K562 (cell line): ENCODE measurements around the gene DGKA. TPM values are rescaled to one million over a fixed set of nuclear protein-coding genes. Genes with fewer than 3 reads are reported as not detected.

Source experiments
- DNMT1 ChIP-seq: fragments of 450-650 bp; IDR thresholded peaks from 2 replicates; pipeline ENCODE4 v1.6.1; 2016; ENCODE audit warnings: antibody characterized with exemption, mild to moderate bottlenecking
- HBP1 ChIP-seq: fragments of 450-650 bp; formaldehyde crosslinking; IDR thresholded peaks from 2 replicates; pipeline ENCODE4 v1.4.0; 2022; ENCODE audit warnings: missing genetic modification characterization
- HNRNPUL1 ChIP-seq: fragments of 200-400 bp; formaldehyde crosslinking; IDR thresholded peaks from 2 replicates; pipeline ENCODE4 v1.6.1; 2017; ENCODE audit warnings: low read length
- TEAD4 ChIP-seq, 2 experiments: sonication (generic) in 1 of 2; formaldehyde crosslinking in 1 of 2; IDR thresholded peaks; 2 replicates each; pipeline versions ENCODE4 v1.6.1 to v1.8.0; 2012 to 2022; ENCODE audit warnings: borderline replicate concordance in 1 of 2, inconsistent platforms in 1 of 2, low read length in 1 of 2, mild to moderate bottlenecking in 1 of 2, missing genetic modification reagents in 1 of 2
- ZEB2 ChIP-seq: fragments of 450-650 bp; IDR thresholded peaks from 2 replicates; pipeline ENCODE4 v1.6.1; 2016
- ZNF318 ChIP-seq, 2 experiments: fragments of 450-650 bp; IDR thresholded peaks; 2 replicates each; pipeline ENCODE4 v1.6.1; 2016; ENCODE audit warnings: mild to moderate bottlenecking in 2 of 2, borderline replicate concordance in 1 of 2, low read depth in 1 of 2, moderate library complexity in 1 of 2
- polyA plus RNA-seq, 8 experiments: library from polyadenylated mRNA; depleted of rRNA in 4 of 8; stranded (reverse) in 5 of 8; unstranded in 3 of 8; fragments of >200 nt; fragmentation: Nextera tagmentation in 2 of 8; fragmentation: Illumina TruSeq in 1 of 8; extraction: Ambion mirVana in 2 of 8; extraction: Trizol in 1 of 8; gene quantifications; 2 replicates each; pipeline versions ENCODE4 v1.2.1 to v1.2.3, GENCODE V29; 2011 to 2014; ENCODE audit warnings: inconsistent platforms in 1 of 8, missing spikeins in 1 of 8
- total RNA-seq, 7 experiments: library from RNA; depleted of rRNA in 6 of 7; stranded (reverse); fragments of >200 nt in 6 of 7; fragmentation: Illumina TruSeq in 2 of 7; extraction: Trizol in 2 of 7; gene quantifications; 2 replicates each; pipeline versions ENCODE4 v1.2.1 to v1.2.3, GENCODE V29; 2011 to 2021; ENCODE audit warnings: low replicate concordance in 1 of 7

DGKA gene
- total and polyA plus RNA-seq, 9 of the 15 experiments (the other 6 are each of a cell fraction or from before 2014, with no cell fraction given), result 3.4 to 12.4 (median 6.2) TPM

- TF ChIP-seq ZNF318 (IDR thresholded peaks at IDR 0.05; ENCODE audit: borderline replicate concordance in 1 of 2, low read depth in 1 of 2) (peak in 1 of 2 experiments; percentile 54; a peak in 1 of 4 replicates), ZEB2 (0 out of 2 replicates have a peak, but pooled peaks have one; percentile 37), DNMT1 (0 out of 2 replicates have a peak, but pooled peaks have one; percentile 80), HBP1 (CRISPR knock-in tag) (peak; percentile 96), TEAD4 (IDR thresholded peaks at IDR 0.05; ENCODE audit: low read length) (peak; percentile 51; the same call in 1 of the 2 replicates), TEAD4 (CRISPR knock-in tag; IDR thresholded peaks at IDR 0.05; ENCODE audit: borderline replicate concordance) (no peak), HNRNPUL1 (no peak)
Observed at GRCh38 chr12:55972911-55973598, 42.1 kb downstream of the DGKA start (continued).
